ENCODE results near the gene UXT.

Gene UXT, protein sequence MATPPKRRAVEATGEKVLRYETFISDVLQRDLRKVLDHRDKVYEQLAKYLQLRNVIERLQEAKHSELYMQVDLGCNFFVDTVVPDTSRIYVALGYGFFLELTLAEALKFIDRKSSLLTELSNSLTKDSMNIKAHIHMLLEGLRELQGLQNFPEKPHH

DNA sequence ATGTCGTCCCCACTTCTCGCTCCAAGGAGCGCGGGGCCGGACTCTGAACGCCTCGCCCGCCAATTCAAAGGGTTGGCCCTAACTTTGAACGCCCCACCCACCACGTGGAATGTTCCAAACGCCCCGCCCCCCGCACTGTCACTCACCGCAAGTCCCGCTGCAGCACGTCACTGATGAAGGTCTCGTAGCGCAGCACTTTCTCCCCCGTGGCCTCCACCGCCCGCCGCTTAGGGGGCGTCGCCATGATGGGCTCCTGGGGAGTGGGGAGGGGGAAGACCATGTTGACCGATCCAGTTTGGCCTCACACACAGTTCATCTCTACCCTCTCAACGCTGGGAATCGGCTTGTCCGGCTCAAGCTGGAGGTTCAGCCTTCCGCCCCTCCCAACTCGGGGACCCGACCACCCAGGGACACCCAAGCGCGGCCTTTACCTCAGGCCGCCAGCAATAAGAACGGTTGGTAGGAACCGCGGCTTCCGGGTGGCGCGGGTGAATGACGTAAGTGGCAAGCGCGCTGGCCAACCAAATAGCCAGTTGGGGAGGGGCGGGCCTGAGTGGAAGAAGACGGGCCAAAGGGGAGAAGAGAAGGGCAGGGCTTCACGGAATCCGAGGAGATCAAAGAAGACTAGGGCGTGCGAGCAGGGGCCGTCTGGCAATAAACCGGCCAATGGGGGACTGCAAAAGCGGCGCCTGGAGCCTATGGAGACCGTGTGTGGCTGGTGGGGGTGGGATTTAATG lies at the start of gene UXT:
Gene UXT, minus strand, starts transcription at position 497 of the 737 bp plus-strand sequence. Its CDS starts 253 bp downstream, at position 244.
- TF ChIP-seq CTCF (IDR thresholded peaks at IDR 0.05), result no peak
- Histone ChIP-seq H3K27ac (peak within 1 kb of the TSS; percentile 46 to 94), H3K4me3 (peak within 1 kb of the TSS; percentile 75)
- peak; percentile 96 for DNase-seq (ENCODE audit: low spot score)

- TF ChIP-seq CTCF (IDR thresholded peaks at IDR 0.05), result no peak
- Histone ChIP-seq H3K4me3 (no peak overlapping the region), H3K27ac (peak overlapping the region in 1 of 2 donors; percentile 60)
- DNase-seq (ENCODE audit: low spot score), result no peak
These were observed 48.2 kb upstream of the UXT start for GRCh38 chrX:47707031-47707780.

- DNase-seq (ENCODE audit: low spot score), result no peak
- peak overlapping the region in 1 of 2 donors; percentile 60 for H3K27ac ChIP-seq
- no peak for TF ChIP-seq CTCF (IDR thresholded peaks at IDR 0.05)
- H3K4me3 ChIP-seq, result no peak overlapping the region
These were observed 47.6 kb upstream of the UXT start for GRCh38 chrX:47706575-47706974.

DNA sequence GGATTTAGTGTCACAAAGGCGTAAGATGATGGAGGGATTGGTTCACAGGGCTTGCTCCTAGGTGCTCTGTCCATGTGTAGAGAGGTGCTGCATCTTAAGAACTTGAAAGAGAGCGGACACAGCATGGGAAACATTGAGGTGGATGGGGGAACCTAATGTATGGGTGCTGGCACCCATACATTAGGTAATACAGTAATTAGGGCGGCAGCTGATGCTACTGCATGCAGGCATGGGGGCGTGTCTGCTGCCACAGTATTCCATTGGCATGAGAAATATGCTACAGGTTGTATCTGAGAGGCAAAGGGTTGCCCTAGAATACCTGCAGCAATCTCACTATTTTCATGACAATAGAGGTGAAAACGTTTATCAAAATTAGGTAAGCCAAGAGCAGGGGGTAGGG lies 45.8 kb upstream of the UXT start:
- no peak for TF ChIP-seq CTCF (IDR thresholded peaks at IDR 0.05)
- DNase-seq (ENCODE audit: low spot score), result no peak
- Histone ChIP-seq H3K27ac (no peak overlapping the region), H3K4me3 (no peak overlapping the region)

DNA sequence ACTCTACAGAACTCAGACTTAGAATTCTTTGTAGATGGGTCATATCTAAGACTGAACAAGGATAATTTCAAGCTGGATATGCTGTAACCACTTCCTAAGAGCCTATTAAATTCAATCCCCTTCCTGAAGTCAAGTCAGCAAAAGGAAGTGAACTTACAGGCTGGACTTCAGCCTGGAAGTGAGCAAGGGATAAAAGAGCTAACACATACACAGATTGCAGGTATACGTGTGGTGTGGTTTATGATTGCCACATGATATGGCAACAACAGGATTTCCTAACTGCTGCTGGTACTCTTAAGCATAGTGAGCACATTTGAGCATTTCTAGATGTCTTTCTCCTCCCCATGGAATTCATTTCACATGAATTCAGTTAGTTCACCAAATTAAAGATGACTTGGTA lies 38.2 kb upstream of the UXT start:
- no peak overlapping the region for H3K4me3 ChIP-seq
- TF ChIP-seq CTCF (IDR thresholded peaks at IDR 0.05), result no peak
- DNase-seq (ENCODE audit: low spot score), result no peak
- H3K27ac ChIP-seq, result no peak overlapping the region

DNA sequence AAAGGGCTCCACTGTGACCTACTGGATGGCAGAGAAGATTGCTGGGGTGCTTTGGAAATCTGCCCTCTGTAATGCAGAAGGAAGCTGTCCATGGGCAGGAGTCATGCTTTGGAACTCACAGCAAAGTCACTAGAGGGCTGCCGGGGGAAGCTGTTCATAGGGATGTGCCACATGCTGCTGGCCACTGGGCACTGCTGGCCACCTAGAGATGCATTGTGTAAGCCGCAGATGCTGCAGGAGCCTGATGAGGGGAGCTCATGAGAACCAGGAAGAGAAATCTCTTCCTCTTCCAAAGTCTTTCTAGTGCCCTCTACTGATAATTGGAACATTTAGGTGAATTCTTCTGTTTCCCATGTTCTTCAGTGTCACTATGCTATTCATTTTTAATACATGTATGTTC lies 31.2 kb upstream of the UXT start:
- no peak for DNase-seq (ENCODE audit: low spot score)
- Histone ChIP-seq H3K27ac (no peak overlapping the region), H3K4me3 (no peak overlapping the region)
- no peak for TF ChIP-seq CTCF (IDR thresholded peaks at IDR 0.05)

Data from coronary artery (tissue), 2 donors.